Measurements from ENCODE around the gene LGALSL. TPM values are rescaled to one million over a fixed set of nuclear protein-coding genes. Genes with fewer than 3 reads are reported as not detected.

Gene LGALSL
- polyA plus RNA-seq, 1 experiment = 4.1 TPM

GRCh38 chr2:64485961-64486360 lies 32.0 kb downstream of the LGALSL start:
- H3K36me3 ChIP-seq (ENCODE audit: control insufficient read depth, insufficient read depth, low read length) = no peaks in the 10 kb centered on the region
- no peak for DNase-seq (ENCODE audit: low read depth)
- peaks cover 8% of the 10 kb centered on the region for H3K27me3 ChIP-seq (ENCODE audit: control insufficient read depth, insufficient read depth, low read length)
- POLR2A ChIA-PET = no interaction called here
- H3K4me3 ChIP-seq (ENCODE audit: low read depth, low read length) = no peak overlapping the region
- TF ChIP-seq, protein P1, sequence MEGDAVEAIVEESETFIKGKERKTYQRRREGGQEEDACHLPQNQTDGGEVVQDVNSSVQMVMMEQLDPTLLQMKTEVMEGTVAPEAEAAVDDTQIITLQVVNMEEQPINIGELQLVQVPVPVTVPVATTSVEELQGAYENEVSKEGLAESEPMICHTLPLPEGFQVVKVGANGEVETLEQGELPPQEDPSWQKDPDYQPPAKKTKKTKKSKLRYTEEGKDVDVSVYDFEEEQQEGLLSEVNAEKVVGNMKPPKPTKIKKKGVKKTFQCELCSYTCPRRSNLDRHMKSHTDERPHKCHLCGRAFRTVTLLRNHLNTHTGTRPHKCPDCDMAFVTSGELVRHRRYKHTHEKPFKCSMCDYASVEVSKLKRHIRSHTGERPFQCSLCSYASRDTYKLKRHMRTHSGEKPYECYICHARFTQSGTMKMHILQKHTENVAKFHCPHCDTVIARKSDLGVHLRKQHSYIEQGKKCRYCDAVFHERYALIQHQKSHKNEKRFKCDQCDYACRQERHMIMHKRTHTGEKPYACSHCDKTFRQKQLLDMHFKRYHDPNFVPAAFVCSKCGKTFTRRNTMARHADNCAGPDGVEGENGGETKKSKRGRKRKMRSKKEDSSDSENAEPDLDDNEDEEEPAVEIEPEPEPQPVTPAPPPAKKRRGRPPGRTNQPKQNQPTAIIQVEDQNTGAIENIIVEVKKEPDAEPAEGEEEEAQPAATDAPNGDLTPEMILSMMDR (IDR thresholded peaks at IDR 0.05; ENCODE audit: insufficient read depth, low read depth, low read length) = no peak
- CTCF ChIA-PET = interaction anchor here (0.7 to 7.5 kb wide), 5 partner anchors 8 to 436 kb away, joined by 3 to 158 read pairs (median 5); no protein-coding TSS in a partner anchor

DNA sequence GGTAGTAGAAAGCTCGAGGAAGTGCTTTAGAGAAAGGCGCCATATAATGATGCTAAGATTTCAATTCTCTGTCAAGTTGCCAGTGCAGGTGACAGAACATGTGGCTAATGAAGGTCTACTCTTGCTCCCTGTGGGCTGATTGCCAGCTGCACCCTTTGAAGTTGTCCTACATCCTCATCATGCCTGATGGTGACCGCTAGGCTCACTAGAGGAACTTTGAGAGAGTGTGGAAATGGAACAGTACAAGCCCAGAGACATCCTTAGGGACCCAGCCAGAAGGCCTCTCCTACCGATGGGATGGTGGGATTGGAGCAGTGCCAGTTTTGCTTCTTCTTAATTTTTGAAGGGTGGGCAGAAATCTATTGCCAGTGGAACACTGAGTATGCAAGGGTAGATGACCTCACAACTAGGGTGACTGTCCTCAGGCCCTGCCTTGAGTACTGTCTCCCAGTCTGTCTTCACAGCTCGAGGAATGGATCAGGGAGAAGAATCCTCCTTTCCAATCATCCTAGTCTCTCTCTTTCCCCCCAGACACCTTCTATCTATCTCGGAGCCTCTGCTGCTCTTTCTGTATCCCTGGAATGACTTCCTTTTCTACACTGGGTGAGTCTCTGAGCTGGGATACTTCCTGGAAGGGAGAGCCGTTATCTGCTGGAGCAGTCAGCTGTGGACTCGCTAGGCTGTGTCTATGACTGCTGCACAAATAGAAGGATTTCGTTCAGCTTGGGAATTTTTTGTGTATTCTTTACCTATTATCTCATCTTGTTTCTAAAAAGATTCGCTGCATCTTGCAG lies 33.5 kb downstream of the LGALSL start:
- POLR2A ChIA-PET = no interaction called here
- TF ChIP-seq, protein P1 (IDR thresholded peaks at IDR 0.05; ENCODE audit: insufficient read depth, low read depth, low read length) = no peak
- CTCF ChIA-PET = interaction anchor here (0.6 to 7.5 kb wide), 37 partner anchors 8 to 855 kb away, joined by 3 to 158 read pairs (median 4); partner anchors contain the start of gene AFTPH
- Histone ChIP-seq H3K4me3 (ENCODE audit: low read depth, low read length) (no peak overlapping the region), H3K36me3 (ENCODE audit: control insufficient read depth, insufficient read depth, low read length) (no peaks in the 10 kb centered on the region), H3K27me3 (ENCODE audit: control insufficient read depth, insufficient read depth, low read length) (peaks cover 8% of the 10 kb centered on the region)
- no peak for DNase-seq (ENCODE audit: low read depth)

GRCh38 chr2:64488050-64488974 lies 34.4 kb downstream of the LGALSL start:
- DNase-seq (ENCODE audit: low read depth) = no peak

DNA sequence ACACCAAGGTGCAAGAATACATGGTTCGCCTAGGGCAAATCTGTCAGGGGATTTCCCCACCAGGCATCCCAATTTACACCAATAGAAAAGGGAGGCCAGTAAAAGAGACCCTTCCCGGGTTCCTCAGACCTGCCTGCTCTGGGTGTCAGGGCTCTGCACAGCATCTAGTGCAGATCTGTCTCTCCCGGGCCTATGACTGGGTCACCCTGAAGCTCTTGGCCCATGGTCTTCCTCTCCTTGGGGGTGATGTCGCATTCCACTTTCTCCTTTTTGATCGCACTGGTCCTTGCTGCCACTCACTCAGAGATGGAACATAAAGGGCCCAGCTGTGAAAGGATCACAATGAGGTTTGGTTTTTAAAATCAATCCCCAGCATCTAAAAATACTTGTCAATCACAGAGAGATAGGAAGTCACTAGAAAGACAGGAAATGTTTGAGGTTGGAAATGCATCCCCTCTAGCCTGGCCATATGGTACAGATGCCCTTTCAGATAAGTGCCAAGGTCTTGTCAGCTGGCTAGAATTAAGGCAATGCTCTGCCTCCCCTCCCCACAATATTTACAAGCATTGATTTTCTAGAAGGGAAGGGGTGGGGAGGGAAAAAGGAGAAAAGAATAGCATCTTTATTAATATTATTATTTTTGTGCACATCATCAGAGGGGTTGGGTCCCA lies 35.3 kb downstream of the LGALSL start:
- CTCF ChIA-PET = interaction anchor here (0.6 to 7.5 kb wide), 7 partner anchors 8 to 1110 kb away, joined by 3 to 158 read pairs (median 18); no protein-coding TSS in a partner anchor
- no peaks in the 10 kb centered on the region for H3K36me3 ChIP-seq (ENCODE audit: control insufficient read depth, insufficient read depth, low read length)
- POLR2A ChIA-PET = no interaction called here
- peaks cover 9% of the 10 kb centered on the region for H3K27me3 ChIP-seq (ENCODE audit: control insufficient read depth, insufficient read depth, low read length)
- TF ChIP-seq, protein P1 (IDR thresholded peaks at IDR 0.05; ENCODE audit: insufficient read depth, low read depth, low read length) = no peak
- H3K4me3 ChIP-seq (ENCODE audit: low read depth, low read length) = no peak overlapping the region
- DNase-seq (ENCODE audit: low read depth) = no peak

More at GRCh38 chr2:64488050-64488974, 34.4 kb downstream of the LGALSL start:
- ChIA-PET CTCF (interaction anchor here (0.6 to 7.5 kb wide), 36 partner anchors 9 to 854 kb away, joined by 3 to 158 read pairs (median 4); partner anchors contain the start of gene AFTPH), POLR2A (no interaction called here)
- H3K36me3 ChIP-seq (ENCODE audit: control insufficient read depth, insufficient read depth, low read length) = no peaks in the 10 kb centered on the region
- TF ChIP-seq, protein P1 (IDR thresholded peaks at IDR 0.05; ENCODE audit: insufficient read depth, low read depth, low read length) = peak; percentile 85
- H3K4me3 ChIP-seq (ENCODE audit: low read depth, low read length) = no peak overlapping the region
- peaks cover 8% of the 10 kb centered on the region for H3K27me3 ChIP-seq (ENCODE audit: control insufficient read depth, insufficient read depth, low read length)
